GM23248 (cell line): ENCODE data around the gene CELSR2.

Experiments
- EZH2 ChIP-seq: fragments of 200-600 bp; sonication (generic); IDR thresholded peaks from 2 replicates; pipeline ENCODE4 v1.6.1; 2018; ENCODE audit warnings: antibody characterized with exemption, mild to moderate bottlenecking; ENCODE audit not compliant: insufficient read depth, poor library complexity, severe bottlenecking
- EZH2phosphoT487 ChIP-seq: fragments of 200-600 bp; sonication (generic); IDR thresholded peaks from 2 replicates; pipeline ENCODE4 v1.6.1; 2018; ENCODE audit warnings: antibody characterized with exemption, moderate library complexity, mild to moderate bottlenecking, low read depth; ENCODE audit not compliant: insufficient read depth

DNA sequence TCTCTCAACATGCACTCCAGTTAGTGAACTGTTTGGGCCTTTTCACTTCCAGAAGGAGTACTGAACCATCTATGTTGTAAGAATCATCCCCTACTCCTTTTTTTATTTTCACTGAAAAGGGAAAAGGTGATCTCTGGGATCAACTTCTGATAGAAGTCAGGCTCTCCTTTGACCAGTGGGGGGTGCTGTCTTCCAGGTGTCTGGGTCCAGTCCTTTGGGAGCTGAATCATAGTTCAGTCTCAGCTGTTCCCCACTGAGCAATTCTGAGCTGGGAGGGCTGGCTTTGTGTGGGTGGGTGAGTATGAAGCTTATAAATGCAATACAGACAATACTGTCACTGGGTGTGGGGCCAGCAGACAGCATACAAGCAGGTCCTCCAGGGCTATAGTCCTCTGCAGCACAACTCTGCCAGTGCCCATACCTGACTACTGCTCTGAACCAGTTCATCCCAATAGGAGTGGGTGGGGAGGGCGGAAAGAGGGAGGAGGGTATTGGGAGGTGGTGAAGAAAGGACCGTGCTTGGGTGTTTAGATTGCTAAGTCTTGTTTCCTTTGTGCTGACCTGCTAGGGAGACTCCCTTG lies 48.1 kb upstream of the CELSR2 start:
- TF ChIP-seq EZH2 (no peak), EZH2phosphoT487 (no peak)
